ENCODE results near the gene CDH23.

GRCh38 chr10:71567006-71567405, 170.3 kb downstream of the CDH23 start:
- TF ChIP-seq CTCF (conservative IDR thresholded peaks at IDR 0.05 in 1 of 2, IDR thresholded peaks at IDR 0.05 in 1 of 2; ENCODE audit: extremely low read depth in 1 of 2, insufficient read depth in 1 of 2, low read depth in 1 of 2, low read length in 2 of 2) (no peak), EZH2 (IDR thresholded peaks at IDR 0.05; ENCODE audit: borderline replicate concordance, low read length) (no peak)
